ENCODE results near the gene INPP5A.

INPP5A gene

GRCh38 chr10:132666705-132667341 lies 129.2 kb downstream of the INPP5A start:
- H3K4me1 ChIP-seq (ENCODE audit: control insufficient read depth, low read depth, low read length) = no peaks in the 10 kb centered on the region
- H3K36me3 ChIP-seq (ENCODE audit: control insufficient read depth, insufficient read depth, low read length) = no peaks in the 10 kb centered on the region
- no peak overlapping the region for H3K4me2 ChIP-seq (ENCODE audit: low read length)
- DNase-seq = no peak
- no peak overlapping the region for H3K27ac ChIP-seq (ENCODE audit: low read depth, low read length)
- H3K23ac ChIP-seq (ENCODE audit: low read length) = no peak overlapping the region
- no peak overlapping the region for H3K18ac ChIP-seq (ENCODE audit: low read length)
- H3K27me3 ChIP-seq (ENCODE audit: insufficient read depth, low read length, poor library complexity) = no peaks in the 10 kb centered on the region
- H2BK5ac ChIP-seq (ENCODE audit: low read length) = no peak overlapping the region
- H2BK120ac ChIP-seq (ENCODE audit: low read depth, low read length) = no peak overlapping the region
- H3K56ac ChIP-seq (ENCODE audit: low read length) = no peak overlapping the region
- no CpG with 5 or more reads among the region's 12 CpGs for WGBS (ENCODE audit: extremely low coverage, insufficient coverage, low lambda C conversion rate)
- no peak overlapping the region for H3K4ac ChIP-seq (ENCODE audit: low read depth, low read length)
- H2AK5ac ChIP-seq (ENCODE audit: low read length) = no peak overlapping the region
- no peaks in the 10 kb centered on the region for H3K79me1 ChIP-seq (ENCODE audit: low read length)
- H4K8ac ChIP-seq (ENCODE audit: low read depth, low read length) = no peak overlapping the region
- H2BK15ac ChIP-seq (replicated peaks; ENCODE audit: low read depth) = no peak overlapping the region
- no peak overlapping the region for H3K9ac ChIP-seq (ENCODE audit: low read length)
- no peaks in the 10 kb centered on the region for H3K79me2 ChIP-seq (ENCODE audit: control insufficient read depth, insufficient read depth, low read length)
- no peak overlapping the region for H3K4me3 ChIP-seq (ENCODE audit: low read length)
- H4K5ac ChIP-seq (ENCODE audit: low read length) = no peak overlapping the region

- Histone ChIP-seq H2BK15ac (replicated peaks; ENCODE audit: low read depth) (no peak overlapping the region), H4K8ac (ENCODE audit: low read depth, low read length) (no peak overlapping the region), H3K36me3 (ENCODE audit: control insufficient read depth, insufficient read depth, low read length) (no peaks in the 10 kb centered on the region), H3K18ac (ENCODE audit: low read length) (no peak overlapping the region), H3K4me2 (ENCODE audit: low read length) (no peak overlapping the region), H3K23ac (ENCODE audit: low read length) (no peak overlapping the region), H3K27ac (ENCODE audit: low read depth, low read length) (no peak overlapping the region), H3K9ac (ENCODE audit: low read length) (no peak overlapping the region), H3K79me2 (ENCODE audit: control insufficient read depth, insufficient read depth, low read length) (no peaks in the 10 kb centered on the region), H3K4ac (ENCODE audit: low read depth, low read length) (no peak overlapping the region), H4K5ac (ENCODE audit: low read length) (no peak overlapping the region), H2BK5ac (ENCODE audit: low read length) (no peak overlapping the region), H3K4me1 (ENCODE audit: control insufficient read depth, low read depth, low read length) (no peaks in the 10 kb centered on the region), H3K79me1 (ENCODE audit: low read length) (no peaks in the 10 kb centered on the region), H3K4me3 (ENCODE audit: low read length) (no peak overlapping the region), H3K56ac (ENCODE audit: low read length) (no peak overlapping the region), H2BK120ac (ENCODE audit: low read depth, low read length) (no peak overlapping the region), H3K27me3 (ENCODE audit: insufficient read depth, low read length, poor library complexity) (no peaks in the 10 kb centered on the region), H2AK5ac (ENCODE audit: low read length) (no peak overlapping the region)
- DNase-seq = no peak
- no CpG with 5 or more reads among the region's 20 CpGs for WGBS (ENCODE audit: extremely low coverage, insufficient coverage, low lambda C conversion rate)
Measured at GRCh38 chr10:132667342-132668047, 129.9 kb downstream of the INPP5A start.

GRCh38 chr10:132668048-132668394 lies 130.4 kb downstream of the INPP5A start:
- no peaks in the 10 kb centered on the region for H3K36me3 ChIP-seq (ENCODE audit: control insufficient read depth, insufficient read depth, low read length)
- H3K4me2 ChIP-seq (ENCODE audit: low read length) = no peak overlapping the region
- H3K9ac ChIP-seq (ENCODE audit: low read length) = no peak overlapping the region
- no peak overlapping the region for H4K5ac ChIP-seq (ENCODE audit: low read length)
- no peak overlapping the region for H3K4me3 ChIP-seq (ENCODE audit: low read length)
- H3K79me2 ChIP-seq (ENCODE audit: control insufficient read depth, insufficient read depth, low read length) = no peaks in the 10 kb centered on the region
- H3K56ac ChIP-seq (ENCODE audit: low read length) = no peak overlapping the region
- no peak overlapping the region for H2AK5ac ChIP-seq (ENCODE audit: low read length)
- no peaks in the 10 kb centered on the region for H3K79me1 ChIP-seq (ENCODE audit: low read length)
- H3K27me3 ChIP-seq (ENCODE audit: insufficient read depth, low read length, poor library complexity) = no peaks in the 10 kb centered on the region
- H3K18ac ChIP-seq (ENCODE audit: low read length) = no peak overlapping the region
- no peak overlapping the region for H2BK5ac ChIP-seq (ENCODE audit: low read length)
- no peak overlapping the region for H3K27ac ChIP-seq (ENCODE audit: low read depth, low read length)
- DNase-seq = no peak
- H2BK15ac ChIP-seq (replicated peaks; ENCODE audit: low read depth) = no peak overlapping the region
- H4K8ac ChIP-seq (ENCODE audit: low read depth, low read length) = no peak overlapping the region
- WGBS (ENCODE audit: extremely low coverage, insufficient coverage, low lambda C conversion rate) = no CpG with 5 or more reads among the region's 5 CpGs
- H3K23ac ChIP-seq (ENCODE audit: low read length) = no peak overlapping the region
- H3K4me1 ChIP-seq (ENCODE audit: control insufficient read depth, low read depth, low read length) = no peaks in the 10 kb centered on the region
- H2BK120ac ChIP-seq (ENCODE audit: low read depth, low read length) = no peak overlapping the region
- H3K4ac ChIP-seq (ENCODE audit: low read depth, low read length) = no peak overlapping the region

GRCh38 chr10:132669208-132669861 lies 131.7 kb downstream of the INPP5A start:
- no peak overlapping the region for H3K18ac ChIP-seq (ENCODE audit: low read length)
- no peak for DNase-seq
- H3K79me1 ChIP-seq (ENCODE audit: low read length) = no peaks in the 10 kb centered on the region
- H3K23ac ChIP-seq (ENCODE audit: low read length) = no peak overlapping the region
- H3K27ac ChIP-seq (ENCODE audit: low read depth, low read length) = no peak overlapping the region
- no peaks in the 10 kb centered on the region for H3K4me1 ChIP-seq (ENCODE audit: control insufficient read depth, low read depth, low read length)
- H3K4me2 ChIP-seq (ENCODE audit: low read length) = no peak overlapping the region
- no peak overlapping the region for H2BK120ac ChIP-seq (ENCODE audit: low read depth, low read length)
- no peaks in the 10 kb centered on the region for H3K27me3 ChIP-seq (ENCODE audit: insufficient read depth, low read length, poor library complexity)
- no peaks in the 10 kb centered on the region for H3K79me2 ChIP-seq (ENCODE audit: control insufficient read depth, insufficient read depth, low read length)
- H3K4me3 ChIP-seq (ENCODE audit: low read length) = no peak overlapping the region
- no peak overlapping the region for H3K9ac ChIP-seq (ENCODE audit: low read length)
- H4K5ac ChIP-seq (ENCODE audit: low read length) = no peak overlapping the region
- WGBS (ENCODE audit: extremely low coverage, insufficient coverage, low lambda C conversion rate) = no CpG with 5 or more reads among the region's 23 CpGs
- no peaks in the 10 kb centered on the region for H3K36me3 ChIP-seq (ENCODE audit: control insufficient read depth, insufficient read depth, low read length)
- H2BK5ac ChIP-seq (ENCODE audit: low read length) = no peak overlapping the region
- no peak overlapping the region for H4K8ac ChIP-seq (ENCODE audit: low read depth, low read length)
- no peak overlapping the region for H3K4ac ChIP-seq (ENCODE audit: low read depth, low read length)
- H2BK15ac ChIP-seq (replicated peaks; ENCODE audit: low read depth) = no peak overlapping the region
- H3K56ac ChIP-seq (ENCODE audit: low read length) = no peak overlapping the region
- no peak overlapping the region for H2AK5ac ChIP-seq (ENCODE audit: low read length)

GRCh38 chr10:132670546-132671227 lies 133.1 kb downstream of the INPP5A start:
- Histone ChIP-seq H3K23ac (ENCODE audit: low read length) (no peak overlapping the region), H3K4me2 (ENCODE audit: low read length) (no peak overlapping the region), H3K4me3 (ENCODE audit: low read length) (no peak overlapping the region), H2BK120ac (ENCODE audit: low read depth, low read length) (no peak overlapping the region), H3K18ac (ENCODE audit: low read length) (no peak overlapping the region), H2AK5ac (ENCODE audit: low read length) (no peak overlapping the region), H4K8ac (ENCODE audit: low read depth, low read length) (no peak overlapping the region), H3K79me2 (ENCODE audit: control insufficient read depth, insufficient read depth, low read length) (no peaks in the 10 kb centered on the region), H3K56ac (ENCODE audit: low read length) (no peak overlapping the region), H2BK15ac (replicated peaks; ENCODE audit: low read depth) (no peak overlapping the region), H3K4ac (ENCODE audit: low read depth, low read length) (no peak overlapping the region), H3K27ac (ENCODE audit: low read depth, low read length) (no peak overlapping the region), H3K36me3 (ENCODE audit: control insufficient read depth, insufficient read depth, low read length) (no peaks in the 10 kb centered on the region), H4K5ac (ENCODE audit: low read length) (no peak overlapping the region), H2BK5ac (ENCODE audit: low read length) (no peak overlapping the region), H3K9ac (ENCODE audit: low read length) (no peak overlapping the region), H3K27me3 (ENCODE audit: insufficient read depth, low read length, poor library complexity) (no peaks in the 10 kb centered on the region), H3K79me1 (ENCODE audit: low read length) (no peaks in the 10 kb centered on the region), H3K4me1 (ENCODE audit: control insufficient read depth, low read depth, low read length) (no peaks in the 10 kb centered on the region)
- no CpG with 5 or more reads among the region's 12 CpGs for WGBS (ENCODE audit: extremely low coverage, insufficient coverage, low lambda C conversion rate)
- DNase-seq = no peak

All from mesendoderm (in vitro differentiated cells).